Measurements from ENCODE around the gene CD1D.
"Not testable (repeated sequence)": the region's sequence is repeated elsewhere in the genome, so short reads cannot be mapped to it uniquely, and the experiment has no call there.

CD1D gene

GRCh38 chr1:158204458-158204827 lies 23.7 kb downstream of the CD1D start:
- Histone ChIP-seq H3K9me3 (ENCODE audit: control insufficient read depth, low read length) (no peaks in the 10 kb centered on the region), H3K4me3 (ENCODE audit: low read length) (no peak overlapping the region), H3K36me3 (ENCODE audit: control insufficient read depth, insufficient read depth, low read length) (no peaks in the 10 kb centered on the region), H3K9ac (ENCODE audit: low read length) (no peak overlapping the region), H3K4me1 (ENCODE audit: control insufficient read depth, insufficient read depth, low read length) (no peaks in the 10 kb centered on the region), H3K27me3 (ENCODE audit: control insufficient read depth, insufficient read depth, low read length) (no peaks in the 10 kb centered on the region)

DNA sequence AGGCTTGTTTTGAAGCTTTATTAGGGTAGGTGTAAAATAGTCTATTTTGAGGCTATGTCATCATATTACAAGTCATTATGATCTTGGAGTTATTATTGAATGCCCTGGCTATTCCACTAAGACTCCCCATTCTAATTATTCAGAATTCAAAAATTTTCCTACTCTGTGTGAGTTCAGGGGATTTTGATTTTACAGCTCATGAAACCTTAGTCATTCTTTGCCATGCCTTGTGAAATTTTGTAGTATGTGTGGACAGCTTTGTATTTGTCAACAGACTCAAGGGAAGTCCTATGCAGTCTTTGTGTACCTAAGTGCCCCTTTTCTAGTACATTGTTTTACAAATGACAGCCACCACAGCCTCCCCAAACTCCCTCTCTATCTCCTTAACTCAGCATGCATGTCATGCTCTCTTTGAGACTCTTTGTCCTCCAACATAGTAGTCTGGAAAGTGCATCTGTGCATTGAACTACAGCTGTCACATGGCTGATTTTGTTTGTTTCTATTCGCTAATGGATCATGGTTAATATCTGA lies 28.0 kb downstream of the CD1D start:
- H3K9me3 ChIP-seq (ENCODE audit: control insufficient read depth, low read length), result no peaks in the 10 kb centered on the region
- H3K9ac ChIP-seq (ENCODE audit: low read length), result no peak overlapping the region
- no peaks in the 10 kb centered on the region for H3K4me1 ChIP-seq (ENCODE audit: control insufficient read depth, insufficient read depth, low read length)
- H3K36me3 ChIP-seq (ENCODE audit: control insufficient read depth, insufficient read depth, low read length), result no peaks in the 10 kb centered on the region
- no peaks in the 10 kb centered on the region for H3K27me3 ChIP-seq (ENCODE audit: control insufficient read depth, insufficient read depth, low read length)
- H3K4me3 ChIP-seq (ENCODE audit: low read length), result no peak overlapping the region

DNA sequence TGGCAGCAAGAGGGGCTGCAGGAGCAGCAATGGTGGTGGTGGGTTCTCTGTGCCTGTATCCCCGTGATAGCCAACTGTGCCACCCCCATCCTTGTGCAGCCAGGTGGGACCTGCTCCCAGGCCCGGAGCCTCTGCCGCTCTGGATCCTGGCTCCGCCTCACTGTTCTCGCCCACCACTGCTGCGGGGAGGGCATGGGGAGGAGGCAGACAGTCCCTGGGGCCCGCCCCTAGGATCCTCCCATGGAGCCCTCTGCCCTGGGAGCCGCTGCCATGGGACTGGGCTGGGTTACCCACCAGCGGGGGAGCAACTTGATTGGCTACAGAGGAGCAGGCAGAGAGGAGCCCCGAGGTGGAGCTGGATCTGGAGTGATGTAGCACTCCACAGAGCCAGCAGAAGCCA lies 31.6 kb downstream of the CD1D start:
- H3K4me1 ChIP-seq (ENCODE audit: control insufficient read depth, insufficient read depth, low read length), result no peaks in the 10 kb centered on the region

GRCh38 chr1:158223445-158223844 lies 42.8 kb downstream of the CD1D start:
- not testable (repeated sequence) for H3K9me3 ChIP-seq (ENCODE audit: control insufficient read depth, low read length); H3K27me3 ChIP-seq (ENCODE audit: control insufficient read depth, insufficient read depth, low read length); H3K9ac ChIP-seq (ENCODE audit: low read length); H3K36me3 ChIP-seq (ENCODE audit: control insufficient read depth, insufficient read depth, low read length); H3K4me1 ChIP-seq (ENCODE audit: control insufficient read depth, insufficient read depth, low read length); H3K4me3 ChIP-seq (ENCODE audit: low read length)

More for the DNA sequence above, 31.6 kb downstream of the CD1D start:
- Histone ChIP-seq H3K4me3 (ENCODE audit: low read length) (no peak overlapping the region), H3K27me3 (ENCODE audit: control insufficient read depth, insufficient read depth, low read length) (no peaks in the 10 kb centered on the region), H3K36me3 (ENCODE audit: control insufficient read depth, insufficient read depth, low read length) (no peaks in the 10 kb centered on the region), H3K9me3 (ENCODE audit: control insufficient read depth, low read length) (no peaks in the 10 kb centered on the region), H3K9ac (ENCODE audit: low read length) (no peak overlapping the region)

GRCh38 chr1:158227904-158228623 lies 47.4 kb downstream of the CD1D start:
- Histone ChIP-seq H3K27me3 (ENCODE audit: control insufficient read depth, insufficient read depth, low read length) (no peaks in the 10 kb centered on the region), H3K4me3 (ENCODE audit: low read length) (no peak overlapping the region), H3K4me1 (ENCODE audit: control insufficient read depth, insufficient read depth, low read length) (no peaks in the 10 kb centered on the region), H3K36me3 (ENCODE audit: control insufficient read depth, insufficient read depth, low read length) (no peaks in the 10 kb centered on the region), H3K9ac (ENCODE audit: low read length) (no peak overlapping the region), H3K9me3 (ENCODE audit: control insufficient read depth, low read length) (no peaks in the 10 kb centered on the region)
